A549 treated with DMSO at 1 μM for 4 hours (cell line): ENCODE results near the gene SLC4A3. TPM values are rescaled to one million over a fixed set of nuclear protein-coding genes. Genes with fewer than 3 reads are reported as not detected.

Experiments used
- total RNA-seq: library from RNA; stranded (reverse); fragments of 200-300 nt; extraction: Qiagen RNA extraction; gene quantifications from 5 replicates; pipeline ENCODE4 v1.2.3, GENCODE V29; 2022; ENCODE audit warnings: low read depth

The SLC4A3 gene
- 2.8 to 3.6 TPM (median 2.8 TPM) in 5 replicates for total RNA-seq

GRCh38 chr2:219627103-219628100 lies at the start of gene SLC4A3:
Gene SLC4A3 (plus strand): TSS chr2:219627630. CDS start chr2:219627993, 363 bp downstream.

GRCh38 chr2:219597552-219598307 lies 29.7 kb upstream of the SLC4A3 start, which contains the start of gene STK11IP:
Gene STK11IP (plus strand): TSS chr2:219597857. CDS start chr2:219598120, 263 bp downstream.

Other genes with a start within 250 kb of the SLC4A3 start
- gene DNPEP, start 239.7 kb upstream of the SLC4A3 start, total RNA-seq = 61.9 to 65.8 TPM (median 64.1 TPM) in 5 replicates
- gene DES, start 209.3 kb upstream of the SLC4A3 start, total RNA-seq = 0.08 to 0.09 TPM in 2 of 5 replicates, not detected in the others
- 5.8 to 8.1 TPM (median 6.6 TPM) in 5 replicates for gene SPEG, start 192.8 kb upstream of the SLC4A3 start, total RNA-seq
- 35.1 to 37.4 TPM (median 37.1 TPM) in 5 replicates for gene GMPPA, start 128.7 kb upstream of the SLC4A3 start, total RNA-seq
- 0.02 to 0.09 TPM (median 0.07 TPM) in 4 of 5 replicates, not detected in the other for gene ASIC4, start 113.1 kb upstream of the SLC4A3 start, total RNA-seq
- gene CHPF, start 83.8 kb upstream of the SLC4A3 start, total RNA-seq = 21.7 to 32.2 TPM (median 29.1 TPM) in 5 replicates
- gene TMEM198, start 83.6 kb upstream of the SLC4A3 start, total RNA-seq = 0.54 to 1.3 TPM (median 0.95 TPM) in 5 replicates
- 17.7 to 24.2 TPM (median 20.1 TPM) in 5 replicates for gene OBSL1, start 56.1 kb upstream of the SLC4A3 start, total RNA-seq
- 0.38 to 0.57 TPM (median 0.52 TPM) in 5 replicates for gene INHA, start 55.3 kb upstream of the SLC4A3 start, total RNA-seq
- gene STK11IP, start 29.8 kb upstream of the SLC4A3 start, total RNA-seq = 15.2 to 21.1 TPM (median 19.5 TPM) in 5 replicates